Prostate gland (tissue), 2 donors: ENCODE data around the gene LIMS2.

ENCODE experiments used
- POLR2AphosphoS5 ChIP-seq: sonication (generic); formaldehyde crosslinking; IDR thresholded peaks from one replicate; pipeline ENCODE4 v1.6.1; 2017; ENCODE audit warnings: antibody characterized with exemption
- TF ChIP-seq, protein P1 (sequence below), 4 experiments: fragments of 200-600 bp in 2 of 4; fragments of 450-650 bp in 2 of 4; sonication (generic) in 2 of 4; IDR thresholded peaks; 1 replicate in 3 of 4; 2 replicates in 1 of 4; pipeline ENCODE4 v1.5.1; 2016 to 2019; ENCODE audit warnings: antibody characterized with exemption in 4 of 4, mild to moderate bottlenecking in 2 of 4, moderate library complexity in 2 of 4

DNA sequence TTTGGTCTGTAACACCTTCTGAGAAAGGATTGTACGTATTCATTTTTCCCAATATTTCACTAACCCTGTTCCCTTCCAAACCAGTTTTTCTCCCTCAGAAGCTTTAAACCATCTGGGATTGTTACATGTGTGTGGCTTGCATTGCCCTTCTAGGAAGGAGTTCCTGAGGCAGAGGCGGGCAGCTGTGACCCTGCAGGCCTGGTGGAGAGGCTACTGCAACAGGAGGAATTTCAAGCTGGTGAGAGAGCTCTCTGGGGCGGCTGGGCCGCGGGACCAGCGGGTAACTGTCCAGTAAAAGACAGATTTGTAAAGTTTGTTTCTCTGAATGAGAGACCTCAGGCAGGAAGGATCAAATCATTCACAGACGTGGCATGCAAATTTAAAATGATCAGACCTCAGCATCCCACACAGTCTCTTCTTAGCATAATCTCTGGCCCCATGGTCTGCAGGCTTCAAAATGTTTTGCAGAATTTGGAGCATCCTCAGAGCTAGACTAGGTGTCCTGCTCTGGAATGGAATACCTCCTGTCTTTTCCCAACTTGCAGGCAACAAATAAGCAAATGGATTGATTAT, 69.6 kb downstream of the LIMS2 start:
- no peak for TF ChIP-seq POLR2AphosphoS5
- TF ChIP-seq, protein P1, sequence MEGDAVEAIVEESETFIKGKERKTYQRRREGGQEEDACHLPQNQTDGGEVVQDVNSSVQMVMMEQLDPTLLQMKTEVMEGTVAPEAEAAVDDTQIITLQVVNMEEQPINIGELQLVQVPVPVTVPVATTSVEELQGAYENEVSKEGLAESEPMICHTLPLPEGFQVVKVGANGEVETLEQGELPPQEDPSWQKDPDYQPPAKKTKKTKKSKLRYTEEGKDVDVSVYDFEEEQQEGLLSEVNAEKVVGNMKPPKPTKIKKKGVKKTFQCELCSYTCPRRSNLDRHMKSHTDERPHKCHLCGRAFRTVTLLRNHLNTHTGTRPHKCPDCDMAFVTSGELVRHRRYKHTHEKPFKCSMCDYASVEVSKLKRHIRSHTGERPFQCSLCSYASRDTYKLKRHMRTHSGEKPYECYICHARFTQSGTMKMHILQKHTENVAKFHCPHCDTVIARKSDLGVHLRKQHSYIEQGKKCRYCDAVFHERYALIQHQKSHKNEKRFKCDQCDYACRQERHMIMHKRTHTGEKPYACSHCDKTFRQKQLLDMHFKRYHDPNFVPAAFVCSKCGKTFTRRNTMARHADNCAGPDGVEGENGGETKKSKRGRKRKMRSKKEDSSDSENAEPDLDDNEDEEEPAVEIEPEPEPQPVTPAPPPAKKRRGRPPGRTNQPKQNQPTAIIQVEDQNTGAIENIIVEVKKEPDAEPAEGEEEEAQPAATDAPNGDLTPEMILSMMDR (IDR thresholded peaks at IDR 0.05) = no peak
